ENCODE data around the gene CORO6. TPM values are rescaled to one million over a fixed set of nuclear protein-coding genes. Genes with fewer than 3 reads are reported as not detected.

CORO6 gene
- total RNA-seq, 3 donors from 2014 or later, result 1.2 to 21.3 (median 2.5) TPM

- TF ChIP-seq CTCF (IDR thresholded peaks at IDR 0.05), result no peak
- H3K9me3 ChIP-seq, result no peaks in the 10 kb centered on the region
- DNase-seq (no peak), ATAC-seq (peak; percentile 11)
- no peaks in the 10 kb centered on the region for H3K36me3 ChIP-seq (ENCODE audit: low read depth)
- no peak overlapping the region for H3K4me3 ChIP-seq
- intact Hi-C loops (cut with DNase I, micrococcal nuclease), result no loop called here
- H3K4me1 ChIP-seq (ENCODE audit: low read depth), result peaks cover 8% of the 10 kb centered on the region
Observed at GRCh38 chr17:29625037-29625750, 2.5 kb upstream of the CORO6 start.

- ATAC-seq (no peak), DNase-seq (no peak)
- H3K4me1 ChIP-seq (ENCODE audit: low read depth), result peaks cover 8% of the 10 kb centered on the region
- no peaks in the 10 kb centered on the region for H3K36me3 ChIP-seq (ENCODE audit: low read depth)
- H3K9me3 ChIP-seq, result no peaks in the 10 kb centered on the region
- no peak overlapping the region for H3K4me3 ChIP-seq
- intact Hi-C loops (cut with DNase I, micrococcal nuclease), result no loop called here
- TF ChIP-seq CTCF (IDR thresholded peaks at IDR 0.05), result no peak
Observed at GRCh38 chr17:29624586-29624985, 1.9 kb upstream of the CORO6 start.

- no peak for TF ChIP-seq CTCF (IDR thresholded peaks at IDR 0.05)
- peaks cover 8% of the 10 kb centered on the region for H3K4me1 ChIP-seq (ENCODE audit: low read depth)
- H3K4me3 ChIP-seq, result no peak overlapping the region
- intact Hi-C loops (cut with DNase I, micrococcal nuclease), result no loop called here
- H3K9me3 ChIP-seq, result no peaks in the 10 kb centered on the region
- ATAC-seq, result no peak
- H3K36me3 ChIP-seq (ENCODE audit: low read depth), result no peaks in the 10 kb centered on the region
- no peak for DNase-seq
Observed at GRCh38 chr17:29623283-29623647, 553 bp upstream of the CORO6 start.

GRCh38 chr17:29621751-29622194 is 939 bp downstream of the CORO6 start:
- Histone ChIP-seq H3K36me3 (ENCODE audit: low read depth) (no peaks in the 10 kb centered on the region), H3K4me3 (no peak overlapping the region), H3K9me3 (no peaks in the 10 kb centered on the region), H3K4me1 (ENCODE audit: low read depth) (peaks cover 22% of the 10 kb centered on the region)
- DNase-seq, result no peak
- no peak for ATAC-seq
- TF ChIP-seq CTCF (IDR thresholded peaks at IDR 0.05), result no peak
- intact Hi-C loops (cut with DNase I, micrococcal nuclease), result no loop called here

GRCh38 chr17:29620779-29621500 is 1.8 kb downstream of the CORO6 start:
- ATAC-seq, result no peak
- no peak overlapping the region for H3K4me3 ChIP-seq
- DNase-seq, result no peak
- H3K36me3 ChIP-seq (ENCODE audit: low read depth), result no peaks in the 10 kb centered on the region
- peaks cover 30% of the 10 kb centered on the region for H3K4me1 ChIP-seq (ENCODE audit: low read depth)
- intact Hi-C loops (cut with DNase I, micrococcal nuclease), result no loop called here
- no peaks in the 10 kb centered on the region for H3K9me3 ChIP-seq
- TF ChIP-seq CTCF (IDR thresholded peaks at IDR 0.05), result no peak

Data from mucosa of descending colon (tissue), 3 donors.